Erythroblast (primary cell): ENCODE results near the gene PRAC1.
A peak's percentile ranks its signal among the peaks of the same experiment; 100 is the strongest.

Experiments
- DNase-seq, 2 experiments: peaks; one replicate each; lab custom pipeline; 2025; lab: John Stamatoyannopoulos, UW
- GATA1 ChIP-seq: IDR thresholded peaks from 2 replicates; pipeline ENCODE4 v1.6.1; 2011; ENCODE audit warnings: low read depth, mild to moderate bottlenecking, control low read depth, low read length, moderate library complexity
- POLR2A ChIP-seq: IDR thresholded peaks from 2 replicates; pipeline ENCODE4 v1.6.1; 2011; ENCODE audit warnings: mild to moderate bottlenecking, low read length

PRAC1 gene

GRCh38 chr17:48735062-48735351 is 12.7 kb upstream of the PRAC1 start:
- TF ChIP-seq GATA1 = no peak
- TF ChIP-seq POLR2A = no peak
- no peak for DNase-seq

- TF ChIP-seq GATA1 (no peak), POLR2A (no peak)
- no peak for DNase-seq
These were observed 12.2 kb upstream of the PRAC1 start for GRCh38 chr17:48734333-48735061.

GRCh38 chr17:48733632-48734328 is 11.5 kb upstream of the PRAC1 start:
- DNase-seq = no peak
- TF ChIP-seq GATA1 = no peak

GRCh38 chr17:48732688-48733629 is 10.6 kb upstream of the PRAC1 start:
- no peak for DNase-seq
- no peak for TF ChIP-seq GATA1
- TF ChIP-seq POLR2A = no peak

- no peak for DNase-seq
- TF ChIP-seq GATA1 (no peak), POLR2A (no peak)
These were observed 9.0 kb upstream of the PRAC1 start for GRCh38 chr17:48731355-48731754.

GRCh38 chr17:48730240-48730550 is 7.9 kb upstream of the PRAC1 start:
- TF ChIP-seq POLR2A (no peak), GATA1 (no peak)
- DNase-seq = no peak

GRCh38 chr17:48729335-48730239 is 7.3 kb upstream of the PRAC1 start:
- no peak for DNase-seq
- TF ChIP-seq GATA1 (no peak), POLR2A (no peak)

GRCh38 chr17:48728232-48729231 is 6.2 kb upstream of the PRAC1 start, which contains the start of gene HOXB13:
Gene HOXB13, minus strand, starts transcription at chr17:48728750. Its CDS starts 157 bp downstream, at chr17:48728593.
- peak in 1 of 2 experiments; percentile 7 for DNase-seq
- no peak for TF ChIP-seq GATA1
- no peak for TF ChIP-seq POLR2A

GRCh38 chr17:48727415-48728175 is 5.3 kb upstream of the PRAC1 start:
- DNase-seq = no peak
- TF ChIP-seq POLR2A (no peak), GATA1 (no peak)

GRCh38 chr17:48726916-48727286 is 4.6 kb upstream of the PRAC1 start:
- TF ChIP-seq POLR2A (no peak), GATA1 (no peak)
- no peak for DNase-seq
